Embryonic facial prominence (tissue), 1 donor: ENCODE data around the gene EEF1G.
"Not testable (repeated sequence)": the region's sequence is repeated elsewhere in the genome, so short reads cannot be mapped to it uniquely, and the experiment has no call there.

Source experiments
- DNase-seq: peaks from one replicate; pipeline ENCODE4 v3.0.0-alpha.2; 2016; ENCODE audit errors: extremely low spot score

Gene EEF1G

GRCh38 chr11:62603776-62604299, 30.1 kb upstream of the EEF1G start:
- DNase-seq: no peak

DNA sequence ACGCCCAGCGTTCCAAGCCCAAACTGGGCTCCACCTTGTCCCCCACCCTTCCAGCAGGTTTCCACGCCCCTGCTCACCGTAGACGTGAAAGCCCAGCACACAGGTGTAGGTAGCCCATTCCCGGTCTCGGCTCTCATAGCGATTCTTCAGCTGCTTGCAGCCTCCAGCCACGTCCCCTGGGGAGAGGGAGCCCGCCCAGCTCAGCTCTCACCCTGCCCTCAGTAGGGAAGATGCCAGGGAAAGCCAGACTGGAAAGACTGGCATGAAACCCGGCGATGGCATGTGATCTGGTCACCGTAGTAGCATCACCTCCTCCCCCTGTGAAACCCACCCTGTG, 29.3 kb upstream of the EEF1G start:
- DNase-seq: no peak

GRCh38 chr11:62602141-62603071, 28.7 kb upstream of the EEF1G start:
- DNase-seq: no peak

DNA sequence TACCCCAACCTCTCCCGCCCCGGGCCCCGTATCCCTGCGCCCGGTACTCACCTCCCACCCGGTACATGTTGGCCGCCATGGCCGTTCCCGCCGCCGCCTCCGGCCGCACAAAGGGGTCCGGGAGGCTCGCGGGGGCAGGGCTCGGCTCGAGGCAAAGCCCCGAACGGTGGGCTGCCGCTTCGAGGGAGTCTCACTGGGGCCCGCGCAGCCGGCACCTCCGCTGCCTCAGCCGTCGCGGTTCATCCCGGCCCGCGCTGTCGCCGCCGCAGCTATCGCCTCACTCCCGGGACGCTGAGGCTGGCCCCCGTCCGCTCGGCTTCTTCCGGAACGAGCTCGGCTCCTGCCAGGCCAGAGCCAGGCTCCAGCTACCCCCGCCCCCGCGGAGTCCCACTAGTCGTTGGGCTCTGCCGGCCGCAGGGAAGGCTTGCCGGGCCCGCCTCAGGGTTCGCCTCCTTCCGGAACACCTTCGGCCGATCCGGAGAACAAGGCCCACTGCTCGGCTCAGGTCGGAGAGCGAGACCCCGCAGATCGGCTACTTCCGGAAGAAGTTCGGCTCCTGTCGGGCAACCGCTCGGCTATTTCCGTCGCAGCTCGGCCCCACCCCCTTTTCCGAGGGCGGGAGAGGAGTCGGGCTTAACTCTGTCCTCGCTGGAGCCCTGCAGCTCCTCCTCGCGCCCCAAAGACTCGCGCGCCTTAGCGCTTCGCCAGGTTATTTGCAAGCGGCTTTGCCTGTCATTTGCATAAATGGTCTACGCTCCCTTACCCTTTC, 27.9 kb upstream of the EEF1G start, which contains the start of gene MTA2:
Gene MTA2, minus strand, starts transcription at position 494 of the 769 bp plus-strand sequence. Its CDS starts 415 bp downstream, at position 79.
- DNase-seq: peak; percentile 97

- DNase-seq: no peak
Observed at GRCh38 chr11:62601122-62601371, 27.4 kb upstream of the EEF1G start.

- no peak for DNase-seq
Observed at GRCh38 chr11:62600367-62601121, 26.9 kb upstream of the EEF1G start.

DNA sequence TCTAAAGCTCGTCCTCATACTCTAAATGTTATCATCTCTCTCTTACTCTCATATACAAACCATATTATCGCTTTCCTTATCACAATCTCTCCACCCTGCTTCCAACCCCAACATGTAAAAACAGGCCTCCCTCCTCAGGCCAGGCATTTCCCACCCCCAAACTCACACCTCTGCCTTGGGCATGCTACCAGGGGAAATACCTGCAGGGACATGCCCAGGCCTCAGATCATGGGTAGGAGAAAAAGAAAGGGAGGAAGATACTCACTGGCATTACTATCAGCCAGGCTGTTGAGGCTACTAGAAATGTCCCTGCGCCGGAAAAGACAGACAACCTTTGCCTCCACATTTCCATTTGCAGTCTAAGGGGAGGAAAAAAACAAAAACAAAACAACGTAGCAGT, 26.2 kb upstream of the EEF1G start:
- no peak for DNase-seq

- DNase-seq: peak; percentile 88
Observed at GRCh38 chr11:62599069-62599696, 25.5 kb upstream of the EEF1G start.

DNA sequence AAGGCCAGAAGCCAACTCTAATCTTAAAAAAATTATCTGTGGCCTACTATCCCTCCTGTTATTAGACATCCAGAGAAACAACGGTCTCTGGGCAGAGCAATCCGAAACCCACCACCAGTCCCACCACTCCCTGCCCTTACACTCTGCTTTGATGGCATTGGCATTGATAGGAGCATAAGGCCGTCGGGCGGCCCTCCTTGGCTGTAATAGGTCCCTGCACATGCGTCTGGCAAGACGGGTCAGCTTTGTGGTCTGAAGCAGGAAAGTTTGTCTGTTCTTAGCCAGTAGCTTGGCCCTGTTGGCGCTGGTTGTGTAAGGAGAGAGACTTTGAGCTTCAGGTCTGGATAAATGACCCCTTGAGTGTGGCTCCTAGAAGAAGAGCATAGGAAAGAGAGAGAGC, 21.4 kb upstream of the EEF1G start:
- DNase-seq: no peak

GRCh38 chr11:62593434-62594044, 19.8 kb upstream of the EEF1G start:
- no peak for DNase-seq

GRCh38 chr11:62592989-62593421, 19.3 kb upstream of the EEF1G start:
- no peak for DNase-seq

DNA sequence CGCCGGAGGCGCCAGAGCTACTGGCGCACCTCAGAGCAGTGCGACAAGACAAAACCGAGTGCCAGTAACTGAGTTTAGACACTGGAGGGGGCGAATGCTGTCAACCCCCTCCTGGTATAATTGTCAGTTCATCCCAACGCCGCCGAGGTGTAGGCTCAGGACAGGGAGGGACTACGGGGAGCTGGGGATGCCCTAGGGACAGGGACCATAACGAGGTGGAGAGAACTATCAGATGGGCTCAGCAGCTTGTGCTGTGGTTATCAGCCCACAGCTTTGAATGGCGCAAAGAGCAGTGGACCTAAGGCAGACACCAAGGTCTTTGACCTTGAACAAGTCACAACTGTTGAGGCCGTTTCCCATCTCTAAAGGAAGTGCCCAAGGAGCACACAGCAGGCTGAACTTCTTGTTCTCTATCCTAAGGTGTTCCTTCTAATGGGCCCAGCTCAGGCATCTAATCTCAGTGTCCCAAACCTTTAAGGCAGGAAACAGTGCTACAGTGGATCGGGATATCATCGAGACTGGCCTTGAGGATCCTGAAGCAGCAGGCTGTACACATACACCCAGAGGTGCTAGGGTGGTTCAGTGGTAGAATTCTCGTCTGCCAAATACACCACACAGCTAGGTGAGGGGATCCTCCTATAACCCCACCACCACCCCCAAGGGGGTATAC, 18.6 kb upstream of the EEF1G start:
- no peak for DNase-seq

GRCh38 chr11:62591448-62592145, 17.9 kb upstream of the EEF1G start, which contains the start of gene TUT1:
Gene TUT1, minus strand, starts transcription at chr11:62591523. Its CDS starts 38 bp downstream, at chr11:62591485.
- peak; percentile 98 for DNase-seq

DNA sequence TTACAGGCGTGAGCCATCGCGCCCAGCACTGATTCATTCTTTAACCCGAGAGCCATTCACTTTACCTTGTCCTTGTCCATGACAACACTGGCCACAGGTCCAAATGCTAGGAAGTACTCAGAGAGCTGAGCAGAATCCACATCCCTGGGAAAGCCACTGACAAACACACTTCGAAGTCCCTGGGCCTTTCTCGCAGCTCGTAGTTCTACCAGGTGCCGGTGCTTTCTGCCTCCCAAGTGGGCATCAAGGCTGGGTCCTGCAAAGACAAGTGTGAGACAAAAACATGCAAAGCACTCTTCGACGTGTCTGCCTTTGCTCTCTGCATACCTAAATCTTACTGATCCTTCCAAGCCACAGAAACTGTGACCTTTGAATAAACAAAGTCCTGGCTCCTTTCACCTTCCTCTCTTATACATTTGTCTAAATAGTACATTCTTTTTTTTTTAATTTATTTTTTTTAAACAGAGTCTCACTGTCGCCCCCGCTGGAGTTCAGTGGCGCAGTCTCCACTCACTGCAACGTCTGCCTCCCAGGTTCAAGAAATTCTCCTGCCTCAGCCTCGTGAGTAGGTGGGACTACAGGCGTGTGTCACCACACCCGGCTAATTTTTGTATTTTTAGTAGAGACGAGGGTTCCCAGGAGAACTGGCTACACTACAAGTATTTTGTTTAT, 15.4 kb upstream of the EEF1G start:
- no peak for DNase-seq

GRCh38 chr11:62585356-62585755, 11.7 kb upstream of the EEF1G start:
- not testable (repeated sequence) for DNase-seq

DNA sequence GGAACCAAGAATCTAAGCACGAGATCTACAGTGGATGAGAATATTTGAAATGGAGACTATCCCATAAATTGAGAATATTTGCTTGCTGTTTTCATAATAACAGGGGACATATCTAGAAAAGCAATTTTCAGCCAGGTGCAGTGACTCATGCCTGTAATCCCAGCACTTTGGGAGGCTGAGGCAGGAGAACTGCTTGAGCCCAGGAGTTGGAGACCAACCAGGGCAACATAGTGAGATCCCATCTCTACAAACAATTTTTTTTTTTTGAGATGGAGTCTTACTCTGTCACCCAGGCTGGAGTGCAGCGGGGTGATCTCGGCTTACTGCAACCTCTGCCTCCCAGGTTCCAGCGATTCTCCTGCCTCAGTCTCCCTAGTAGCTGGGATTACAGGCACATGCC, 8.0 kb upstream of the EEF1G start:
- not testable (repeated sequence) for DNase-seq

DNA sequence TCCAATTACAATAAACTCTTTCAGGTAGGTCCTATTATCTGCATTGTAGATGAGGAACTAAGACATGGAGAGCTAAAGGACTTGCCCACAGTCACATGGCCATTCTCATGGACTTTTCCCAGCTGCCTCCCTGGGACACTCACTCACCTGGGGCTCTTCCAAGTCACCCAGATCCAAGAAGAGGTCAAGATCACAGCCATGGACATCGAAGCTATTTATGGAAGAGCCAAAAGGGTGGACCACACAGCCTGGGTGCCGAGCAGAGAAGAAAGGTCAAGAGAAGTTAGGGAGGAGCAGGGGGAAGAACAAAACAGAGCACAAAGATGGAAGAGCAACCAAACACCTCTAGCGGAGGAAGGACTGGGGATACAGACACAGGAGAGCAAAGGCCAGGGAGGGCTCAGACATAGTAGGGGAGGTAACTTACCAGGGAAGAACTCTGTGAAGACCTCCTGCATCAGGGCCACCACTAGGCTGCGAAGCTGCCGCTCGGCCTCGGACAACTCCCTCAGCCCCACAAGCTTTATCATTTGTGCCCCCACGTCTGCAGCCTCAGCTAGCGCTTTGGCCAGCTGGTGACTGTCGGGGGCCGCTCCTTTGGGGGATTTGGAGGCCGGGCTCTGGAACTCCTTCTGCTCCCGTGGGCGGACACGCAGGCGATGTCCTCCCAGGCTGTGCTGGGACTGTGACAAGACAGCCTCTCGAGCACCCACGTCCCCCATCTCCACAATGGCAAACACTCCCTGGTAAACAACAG, 7.4 kb upstream of the EEF1G start:
- DNase-seq: no peak

DNA sequence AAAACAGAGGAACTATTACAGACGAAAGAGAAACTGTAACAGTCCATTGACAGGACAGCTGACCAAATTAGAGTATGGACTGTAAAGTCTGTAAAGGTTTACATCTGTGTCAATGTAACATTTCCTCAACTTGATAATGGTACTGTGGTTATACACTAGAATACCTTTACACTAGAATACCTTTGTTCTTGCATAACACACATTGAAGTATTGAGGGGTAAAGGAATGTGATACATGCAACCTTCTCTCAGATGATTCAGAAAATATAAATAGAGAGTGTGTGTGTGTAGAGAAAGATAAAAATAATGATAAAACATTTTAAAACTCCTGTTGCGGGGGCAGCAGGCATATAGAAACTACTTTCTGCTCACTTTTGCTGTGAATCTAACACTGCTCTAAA, 5.6 kb upstream of the EEF1G start:
- DNase-seq: no peak

- no peak for DNase-seq
Observed at GRCh38 chr11:62578541-62578940, 4.8 kb upstream of the EEF1G start.
